Measurements from ENCODE around the gene SP140L. TPM values are rescaled to one million over a fixed set of nuclear protein-coding genes. Genes with fewer than 3 reads are reported as not detected.
"Not testable (repeated sequence)": the region's sequence is repeated elsewhere in the genome, so short reads cannot be mapped to it uniquely, and the experiment has no call there.

The SP140L gene
- total RNA-seq, 2 donors from 2014 or later, result 3.6 to 15.2 TPM

DNA sequence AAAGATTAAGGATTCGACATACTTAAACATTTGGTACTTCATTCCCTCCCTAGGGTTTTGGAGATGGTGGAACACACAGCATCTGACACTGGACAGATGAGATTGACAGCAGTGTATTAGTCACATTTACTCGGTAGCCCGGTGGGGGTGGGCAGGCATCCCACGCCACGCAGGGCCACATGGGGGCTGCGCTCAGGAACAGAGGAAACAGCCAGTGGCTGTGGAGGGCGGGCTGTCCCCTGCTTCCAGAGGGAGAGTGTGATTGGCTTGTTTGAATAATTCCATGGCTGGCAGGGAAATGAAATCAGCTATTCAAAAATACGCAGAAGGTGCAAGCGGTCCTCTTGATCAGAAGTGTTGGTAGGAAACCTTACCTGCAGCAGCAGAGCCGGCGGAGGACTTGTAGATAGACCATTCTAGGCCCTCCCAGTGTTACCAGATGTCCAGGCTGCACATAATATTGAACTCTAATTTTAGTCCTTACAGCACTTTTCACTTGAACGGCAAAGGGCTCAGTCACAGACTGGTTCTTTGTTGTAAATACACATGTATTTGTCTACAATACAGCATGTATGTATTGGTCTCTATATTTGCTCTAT lies 18.5 kb upstream of the SP140L start:
- H3K4me1 ChIP-seq (replicated peaks), result no peaks in the 10 kb centered on the region
- no peaks in the 10 kb centered on the region for H3K36me3 ChIP-seq
- intact Hi-C loops (cut with DNase I), result no loop called here
- no peak overlapping the region for H3K4me3 ChIP-seq
- WGBS, result 90% methylated on average over 12 of the region's 12 CpGs
- TF ChIP-seq POLR2AphosphoS5 (IDR thresholded peaks at IDR 0.05) (no peak), CTCF (IDR thresholded peaks at IDR 0.05) (no peak), POLR2A (IDR thresholded peaks at IDR 0.05) (no peak)
- H3K27me3 ChIP-seq (replicated peaks; ENCODE audit: insufficient read depth), result no peaks in the 10 kb centered on the region
- no peak for DNase-seq (ENCODE audit: low spot score)
- no peaks in the 10 kb centered on the region for H3K9me3 ChIP-seq
- no peak overlapping the region for H3K27ac ChIP-seq

DNA sequence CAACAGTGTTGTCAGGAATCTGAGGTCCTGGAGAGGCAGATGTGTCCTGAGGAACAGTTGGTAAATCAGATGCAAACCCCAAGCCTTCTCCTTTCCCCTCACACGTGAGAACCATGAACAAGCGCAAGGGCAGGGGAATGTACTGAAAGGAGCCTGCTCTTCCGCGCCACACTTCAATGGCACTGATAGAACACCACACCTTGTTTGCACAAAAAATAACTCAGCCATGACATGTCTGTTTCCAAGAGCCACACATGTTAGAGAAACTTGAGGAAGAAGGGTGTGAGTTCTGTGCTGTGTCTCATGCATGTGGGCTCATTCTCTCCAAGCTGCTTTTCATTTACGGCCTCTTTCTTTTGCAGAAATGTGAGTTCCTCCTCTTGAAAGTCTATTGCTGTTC lies 16.2 kb upstream of the SP140L start:
- H3K27ac ChIP-seq; DNase-seq (ENCODE audit: low spot score); intact Hi-C loops (cut with DNase I); H3K27me3 ChIP-seq (replicated peaks; ENCODE audit: insufficient read depth); H3K36me3 ChIP-seq; H3K4me3 ChIP-seq; H3K4me1 ChIP-seq (replicated peaks); H3K9me3 ChIP-seq: not testable (repeated sequence)
- WGBS, result 75% methylated on average over 1 of the region's 5 CpGs

GRCh38 chr2:230311634-230312033 lies 15.4 kb upstream of the SP140L start:
- H3K4me3 ChIP-seq; H3K27ac ChIP-seq; H3K27me3 ChIP-seq (replicated peaks; ENCODE audit: insufficient read depth); intact Hi-C loops (cut with DNase I); DNase-seq (ENCODE audit: low spot score); H3K9me3 ChIP-seq; H3K36me3 ChIP-seq; H3K4me1 ChIP-seq (replicated peaks): not testable (repeated sequence)
- 38% methylated on average over 1 of the region's 1 CpG for WGBS

- Histone ChIP-seq H3K36me3 (no peaks in the 10 kb centered on the region), H3K27me3 (replicated peaks; ENCODE audit: insufficient read depth) (no peaks in the 10 kb centered on the region), H3K27ac (no peak overlapping the region), H3K4me3 (no peak overlapping the region), H3K9me3 (no peaks in the 10 kb centered on the region), H3K4me1 (replicated peaks) (no peaks in the 10 kb centered on the region)
- TF ChIP-seq POLR2A (IDR thresholded peaks at IDR 0.05), result no peak
- TF ChIP-seq POLR2AphosphoS5 (IDR thresholded peaks at IDR 0.05), result no peak
- TF ChIP-seq CTCF (IDR thresholded peaks at IDR 0.05), result no peak
- DNase-seq (ENCODE audit: low spot score), result no peak
- intact Hi-C loops (cut with DNase I), result no loop called here
- 95% methylated on average over 2 of the region's 2 CpGs for WGBS
Measured at GRCh38 chr2:230312638-230313037, 14.4 kb upstream of the SP140L start.

- no peak overlapping the region for H3K4me3 ChIP-seq
- WGBS, result 94% methylated on average over 3 of the region's 3 CpGs
- no peaks in the 10 kb centered on the region for H3K36me3 ChIP-seq
- no peaks in the 10 kb centered on the region for H3K27me3 ChIP-seq (replicated peaks; ENCODE audit: insufficient read depth)
- DNase-seq (ENCODE audit: low spot score), result no peak
- H3K9me3 ChIP-seq, result no peaks in the 10 kb centered on the region
- intact Hi-C loops (cut with DNase I), result no loop called here
- no peak for TF ChIP-seq POLR2AphosphoS5 (IDR thresholded peaks at IDR 0.05)
- TF ChIP-seq POLR2A (IDR thresholded peaks at IDR 0.05), result no peak
- TF ChIP-seq CTCF (IDR thresholded peaks at IDR 0.05), result no peak
- H3K4me1 ChIP-seq (replicated peaks), result no peaks in the 10 kb centered on the region
- H3K27ac ChIP-seq, result no peak overlapping the region
Measured at GRCh38 chr2:230317366-230317765, 9.6 kb upstream of the SP140L start.

All from prostate gland (tissue), 2 donors.